Heart left ventricle (tissue), 13 donors: ENCODE measurements around the gene ZNF791.

Experiments
- CTCF ChIP-seq, 12 donors: fragments of 200-600 bp; sonication (generic) in 4 of 12; IDR thresholded peaks; one replicate each; pipeline versions ENCODE4 v1.5.0 to v1.8.0; 2018 to 2022; ENCODE audit warnings: antibody characterized with exemption in 12 of 12, mild to moderate bottlenecking in 5 of 12
- POLR2A ChIP-seq, 2 donors: fragments of 450-650 bp; IDR thresholded peaks; one replicate each; pipeline ENCODE4 v1.6.1; 2017; ENCODE audit warnings: antibody characterized with exemption in 2 of 2, mild to moderate bottlenecking in 2 of 2, moderate library complexity in 2 of 2
- donor health status: ischemic (EF 13 %, LVEDD 7.1; RV severe dilation, severe dysfunction).
- donor health status: DM: no; HTN: yes; CAD: no.
- donor health status: DM: no; HTN: no; CAD: no.
- donor health status: ischemic (EF 25% LVEDD 6.9; RV normal size, moderate dysfunction).
- donor health status: ischemic (EF 25% LVEDD 5.7; RV mildly dilated, moderate dysfunction).
- donor health status: ischemic (EF 35%, LVEDD 5.7; RV mildly dilated, moderate dysfunction).
- donor health status: nonischemic (EF 11% LVEDD 7.7; RV severe dilation, severe dysfunction).
- donor health status: DM: yes; HTN: yes; CAD: no.
- donor health status: PGD.
- donor health status: ischemic (EF 29% LVEDD 5.4; RV normal size, mild dysfunction).
- donor health status: nonischemic (EF 23%, LVEDD 6.1; RV moderate dilation, normal function).

DNA sequence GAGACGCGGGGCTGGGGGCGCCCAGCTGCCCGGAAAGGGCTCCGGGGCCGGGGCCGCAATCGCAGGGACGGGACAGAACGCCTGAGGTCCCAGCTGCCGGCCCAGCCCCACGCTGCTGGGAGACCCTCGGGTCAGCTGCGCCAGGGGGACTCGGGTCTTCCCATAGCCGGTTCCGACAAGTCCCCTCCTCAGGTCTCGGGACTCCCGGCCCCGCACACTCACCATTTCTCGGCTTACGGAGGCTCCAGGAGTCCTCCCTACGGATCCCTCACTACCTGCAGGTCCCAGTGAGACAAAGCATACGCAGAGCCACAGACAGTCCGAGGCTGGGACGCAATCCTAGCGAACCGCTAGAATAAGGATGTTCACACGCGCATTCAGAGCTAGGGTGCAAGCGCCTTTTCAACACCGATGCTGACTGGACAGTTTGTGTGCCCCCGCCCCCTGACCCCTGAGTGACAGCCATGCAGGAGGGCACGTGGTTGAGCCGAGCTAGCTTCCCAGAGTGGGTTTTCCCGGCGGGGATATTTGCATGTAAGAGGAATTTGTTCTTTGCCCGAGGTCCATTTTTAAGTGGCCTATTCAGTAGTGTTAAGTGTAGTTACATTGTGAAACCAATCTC, 13.7 kb upstream of the ZNF791 start:
- TF ChIP-seq CTCF (IDR thresholded peaks at IDR 0.05) (no peak), POLR2A (IDR thresholded peaks at IDR 0.05) (no peak)
